ENCODE results near the gene SUPT20H.
"Not testable (repeated sequence)": the region's sequence is repeated elsewhere in the genome, so short reads cannot be mapped to it uniquely, and the experiment has no call there.

The SUPT20H gene

GRCh38 chr13:37068962-37069361, 9.5 kb upstream of the SUPT20H start:
- DNase-seq = no peak

GRCh38 chr13:37067874-37068273, 8.4 kb upstream of the SUPT20H start:
- no peak for DNase-seq

- peak; percentile 49 for DNase-seq
Measured at GRCh38 chr13:37065890-37066526, 6.5 kb upstream of the SUPT20H start.

GRCh38 chr13:37059848-37060192, 332 bp upstream of the SUPT20H start:
- DNase-seq = no peak

- DNase-seq = not testable (repeated sequence)
Measured at GRCh38 chr13:37056228-37056627, 3.3 kb downstream of the SUPT20H start.

GRCh38 chr13:37053111-37053510, 6.4 kb downstream of the SUPT20H start:
- DNase-seq = not testable (repeated sequence)

GRCh38 chr13:37049810-37050209, 9.7 kb downstream of the SUPT20H start:
- no peak for DNase-seq

GRCh38 chr13:37047846-37048245, 11.6 kb downstream of the SUPT20H start:
- DNase-seq = no peak

- no peak for DNase-seq
Measured at GRCh38 chr13:37047032-37047431, 12.5 kb downstream of the SUPT20H start.

GRCh38 chr13:37046062-37046461, 13.4 kb downstream of the SUPT20H start:
- no peak for DNase-seq

- no peak for DNase-seq
Measured at GRCh38 chr13:37040789-37041188, 18.7 kb downstream of the SUPT20H start.

- DNase-seq = no peak
Measured at GRCh38 chr13:37039896-37040295, 19.6 kb downstream of the SUPT20H start.

GRCh38 chr13:37037241-37037640, 22.2 kb downstream of the SUPT20H start:
- no peak for DNase-seq

GRCh38 chr13:37029617-37030016, 29.9 kb downstream of the SUPT20H start:
- DNase-seq = no peak

GRCh38 chr13:37027639-37028038, 31.8 kb downstream of the SUPT20H start:
- no peak for DNase-seq

- DNase-seq = no peak
Measured at GRCh38 chr13:37026771-37027170, 32.7 kb downstream of the SUPT20H start.

- DNase-seq = no peak
Measured at GRCh38 chr13:37023871-37024270, 35.6 kb downstream of the SUPT20H start.

- peak; percentile 10 for DNase-seq
Measured at GRCh38 chr13:37014609-37015008, 44.9 kb downstream of the SUPT20H start.

- no peak for DNase-seq
Measured at GRCh38 chr13:37011788-37012187, 47.7 kb downstream of the SUPT20H start.

- DNase-seq = no peak
Measured at GRCh38 chr13:37011002-37011401, 48.5 kb downstream of the SUPT20H start.

- no peak for DNase-seq
Measured at GRCh38 chr13:37010424-37010823, 49.1 kb downstream of the SUPT20H start.

- no peak for DNase-seq
Measured at GRCh38 chr13:37009692-37010091, 49.8 kb downstream of the SUPT20H start.

- no peak for DNase-seq
Measured at GRCh38 chr13:37001921-37002250, 57.6 kb downstream of the SUPT20H start.

GRCh38 chr13:36999054-36999714, 60.3 kb downstream of the SUPT20H start, which contains the start of gene ALG5:
ALG5 (minus strand) TSS chr13:36999340; CDS start chr13:36999300, 40 bp downstream.
- peak; percentile 90 for DNase-seq

- peak; percentile 43 for DNase-seq
Measured at GRCh38 chr13:36998624-36999041, 60.9 kb downstream of the SUPT20H start.
